ENCODE data around the gene MAP2K5.

- TF ChIP-seq ZNF341 (tag by site-specific recombination; IDR thresholded peaks at IDR 0.05; ENCODE audit: low read depth) (no peak), EGR2 (tag by site-specific recombination; IDR thresholded peaks at IDR 0.05; ENCODE audit: low read depth) (no peak), ZNF350 (tag by site-specific recombination; IDR thresholded peaks at IDR 0.05) (no peak), CTCF (tag by site-specific recombination; IDR thresholded peaks at IDR 0.05) (no peak), KLF10 (tag by site-specific recombination; IDR thresholded peaks at IDR 0.05) (no peak), ZNF335 (tag by site-specific recombination; conservative IDR thresholded peaks at IDR 0.05) (no peak; the same call in 1 of the 2 replicates), MEIS1 (CRISPR knock-in tag; IDR thresholded peaks at IDR 0.05; ENCODE audit: borderline replicate concordance) (no peak), PATZ1 (tag by site-specific recombination; IDR thresholded peaks at IDR 0.05) (no peak), ZNF398 (tag by site-specific recombination; IDR thresholded peaks at IDR 0.05) (no peak), WT1 (tag by site-specific recombination; IDR thresholded peaks at IDR 0.05) (no peak)
These were observed 8.6 kb upstream of the MAP2K5 start for GRCh38 chr15:67533873-67534272.
